PC-9 (cell line): Measurements from ENCODE around the gene UHRF2. TPM values are rescaled to one million over a fixed set of nuclear protein-coding genes. Genes with fewer than 3 reads are reported as not detected.

Experiments used
- BruUV-seq: library from RNA; stranded (reverse); fragments of 400-500 nt; replicated peaks from 2 replicates; lab custom pipeline; 2021; lab: Mats Ljungman, UMichigan
- CTCF ChIA-PET: fragments of 300-600 bp; sonication (Branson Sonifier 250); formaldehyde crosslinking; loops from one replicate; lab custom pipeline; 2022; ENCODE audit warnings: antibody characterized with exemption; lab: Charles Lee
- POLR2A ChIA-PET: fragments of 300-600 bp; sonication (Branson Sonifier 250); formaldehyde crosslinking; loops from one replicate; lab custom pipeline; 2022; ENCODE audit warnings: antibody characterized with exemption; ENCODE audit not compliant: unreplicated experiment; lab: Charles Lee
- DNase-seq, 2 experiments: peaks; one replicate each; pipeline versions ENCODE4 v3.0.0 to v3.0.0-alpha.2; 2015 to 2022; ENCODE audit warnings: mixed read lengths in 1 of 2
- H2AFZ ChIP-seq: fragments of 200-600 bp; sonication (generic); 2 replicates; pipeline ENCODE4 v1.8.1; 2017; ENCODE audit warnings: antibody characterized with exemption
- H3F3A ChIP-seq: fragments of 200-600 bp; sonication (generic); 2 replicates; pipeline ENCODE4 v1.8.1; 2017; ENCODE audit warnings: antibody characterized with exemption, mild to moderate bottlenecking, low read depth; ENCODE audit not compliant: insufficient read depth
- H3K27ac ChIP-seq: fragments of 200-600 bp; sonication (generic); 2 replicates; pipeline ENCODE4 v1.6.1; 2016; ENCODE audit warnings: mixed run types
- H3K27me3 ChIP-seq: fragments of 200-600 bp; sonication (generic); 2 replicates; pipeline ENCODE4 v1.6.1; 2016; ENCODE audit warnings: low read depth, mixed run types; ENCODE audit not compliant: insufficient read depth
- H3K36me3 ChIP-seq: fragments of 200-600 bp; sonication (generic); 2 replicates; pipeline ENCODE4 v1.6.1; 2016; ENCODE audit warnings: low read depth, mixed run types
- H3K4me1 ChIP-seq: fragments of 200-600 bp; sonication (generic); replicated peaks from 2 replicates; pipeline ENCODE4 v1.6.1; 2016; ENCODE audit warnings: mixed run types; ENCODE audit not compliant: insufficient read depth
- H3K4me2 ChIP-seq: fragments of 200-600 bp; sonication (generic); 2 replicates; pipeline ENCODE4 v1.6.1; 2017; ENCODE audit warnings: mixed run types
- H3K4me3 ChIP-seq: fragments of 200-600 bp; sonication (generic); 2 replicates; pipeline ENCODE4 v1.6.1; 2016; ENCODE audit warnings: mixed run types
- H3K79me2 ChIP-seq: fragments of 200-600 bp; sonication (generic); 2 replicates; pipeline ENCODE4 v1.6.1; 2017; ENCODE audit warnings: low read depth, mixed run types
- H3K9me2 ChIP-seq: fragments of 200-600 bp; sonication (generic); 2 replicates; pipeline ENCODE4 v1.8.1; 2017; ENCODE audit warnings: mild to moderate bottlenecking; ENCODE audit not compliant: insufficient read depth
- H3K9me3 ChIP-seq: fragments of 200-600 bp; sonication (generic); 2 replicates; pipeline ENCODE4 v1.8.1; 2016; ENCODE audit warnings: low read depth; ENCODE audit not compliant: insufficient read depth
- H4K20me1 ChIP-seq: fragments of 200-600 bp; sonication (generic); 2 replicates; pipeline ENCODE4 v1.8.1; 2017; ENCODE audit not compliant: insufficient read depth
- EZH2 ChIP-seq: fragments of 200-600 bp; sonication (generic); IDR thresholded peaks from 2 replicates; pipeline ENCODE4 v1.8.0; 2017; ENCODE audit warnings: antibody characterized with exemption, low read depth
- intact Hi-C: fragments of 100-400 bp; cut with micrococcal nuclease; formaldehyde crosslinking; loops from one replicate; pipeline ENCODE4 v1.10.0; 2022; ENCODE audit not compliant: unreplicated experiment
- total RNA-seq: library from RNA; stranded (reverse); gene quantifications from 2 replicates; pipeline ENCODE4 v1.2.3, GENCODE V29; 2021
- TF ChIP-seq, protein P1 (sequence below): fragments of 200-600 bp; sonication (generic); conservative IDR thresholded peaks from 2 replicates; pipeline ENCODE4 v1.6.1; 2017; ENCODE audit warnings: mixed run types, antibody characterized with exemption, mild to moderate bottlenecking, moderate library complexity

Gene UHRF2
- total RNA-seq, 1 experiment from 2014 or later, result 40.9 TPM

DNA sequence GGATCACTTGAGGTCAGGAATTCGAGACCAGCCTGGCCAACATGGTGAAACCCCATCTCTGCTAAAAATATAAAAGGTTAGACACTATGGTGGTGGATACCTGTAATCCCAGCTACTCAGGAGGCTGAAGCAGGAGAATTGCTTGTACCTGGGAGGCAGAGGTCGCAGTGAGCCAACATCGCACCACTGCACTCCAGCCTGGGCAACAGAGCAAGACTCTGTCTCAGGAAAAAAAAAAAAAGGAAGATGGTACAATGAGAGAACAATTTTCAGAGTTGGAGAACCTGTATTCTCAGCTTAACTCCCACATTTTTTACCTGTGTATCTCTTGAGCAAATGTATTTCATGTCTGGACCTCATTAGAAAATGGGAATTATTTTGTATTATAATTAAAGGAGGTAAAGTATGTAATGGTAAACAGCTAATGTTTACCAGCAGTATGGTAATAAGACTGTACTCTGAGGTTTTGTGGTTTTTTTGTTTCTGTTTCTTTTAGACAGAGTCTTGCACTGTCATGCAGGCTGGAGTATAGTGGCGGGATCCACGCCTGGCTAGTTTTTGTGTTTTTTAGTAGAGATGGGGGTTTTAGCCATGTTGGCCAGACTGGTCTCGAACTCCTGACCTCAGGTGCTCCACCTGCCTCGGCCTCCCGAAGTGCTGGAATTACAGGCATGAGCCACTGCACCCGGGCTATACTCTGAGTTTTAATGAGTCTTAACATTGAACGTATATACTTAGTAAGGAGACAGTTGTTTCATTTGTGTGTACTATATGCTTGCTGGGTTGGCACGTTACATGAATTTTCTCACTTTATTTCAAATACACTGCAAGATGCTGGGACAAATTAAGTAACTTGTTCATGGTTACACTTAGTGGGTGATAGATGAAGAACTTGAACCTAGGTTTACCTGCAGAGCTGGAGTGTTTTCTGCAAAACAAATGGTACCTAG lies 16.2 kb downstream of the UHRF2 start:
- Histone ChIP-seq H3F3A (no peaks in the 10 kb centered on the region), H4K20me1 (peaks cover 6% of the 10 kb centered on the region), H3K9me3 (no peaks in the 10 kb centered on the region), H3K79me2 (peaks cover 98% of the 10 kb centered on the region), H3K36me3 (no peaks in the 10 kb centered on the region), H3K27me3 (no peaks in the 10 kb centered on the region), H3K4me1 (no peaks in the 10 kb centered on the region), H3K4me2 (no peak overlapping the region), H3K9me2 (no peaks in the 10 kb centered on the region), H3K4me3 (no peak overlapping the region), H2AFZ (no peak overlapping the region), H3K27ac (no peak overlapping the region)
- TF ChIP-seq, protein P1, sequence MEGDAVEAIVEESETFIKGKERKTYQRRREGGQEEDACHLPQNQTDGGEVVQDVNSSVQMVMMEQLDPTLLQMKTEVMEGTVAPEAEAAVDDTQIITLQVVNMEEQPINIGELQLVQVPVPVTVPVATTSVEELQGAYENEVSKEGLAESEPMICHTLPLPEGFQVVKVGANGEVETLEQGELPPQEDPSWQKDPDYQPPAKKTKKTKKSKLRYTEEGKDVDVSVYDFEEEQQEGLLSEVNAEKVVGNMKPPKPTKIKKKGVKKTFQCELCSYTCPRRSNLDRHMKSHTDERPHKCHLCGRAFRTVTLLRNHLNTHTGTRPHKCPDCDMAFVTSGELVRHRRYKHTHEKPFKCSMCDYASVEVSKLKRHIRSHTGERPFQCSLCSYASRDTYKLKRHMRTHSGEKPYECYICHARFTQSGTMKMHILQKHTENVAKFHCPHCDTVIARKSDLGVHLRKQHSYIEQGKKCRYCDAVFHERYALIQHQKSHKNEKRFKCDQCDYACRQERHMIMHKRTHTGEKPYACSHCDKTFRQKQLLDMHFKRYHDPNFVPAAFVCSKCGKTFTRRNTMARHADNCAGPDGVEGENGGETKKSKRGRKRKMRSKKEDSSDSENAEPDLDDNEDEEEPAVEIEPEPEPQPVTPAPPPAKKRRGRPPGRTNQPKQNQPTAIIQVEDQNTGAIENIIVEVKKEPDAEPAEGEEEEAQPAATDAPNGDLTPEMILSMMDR, result no peak
- no peak for TF ChIP-seq EZH2
- ChIA-PET CTCF (interaction anchor here (0.6 to 0.7 kb wide), 2 partner anchors 46 to 211 kb away, joined by 3 to 9 read pairs; no protein-coding TSS in a partner anchor), POLR2A (no interaction called here)
- no TSS peak for BruUV-seq
- intact Hi-C loops, result no loop called here
- DNase-seq, result no peak

DNA sequence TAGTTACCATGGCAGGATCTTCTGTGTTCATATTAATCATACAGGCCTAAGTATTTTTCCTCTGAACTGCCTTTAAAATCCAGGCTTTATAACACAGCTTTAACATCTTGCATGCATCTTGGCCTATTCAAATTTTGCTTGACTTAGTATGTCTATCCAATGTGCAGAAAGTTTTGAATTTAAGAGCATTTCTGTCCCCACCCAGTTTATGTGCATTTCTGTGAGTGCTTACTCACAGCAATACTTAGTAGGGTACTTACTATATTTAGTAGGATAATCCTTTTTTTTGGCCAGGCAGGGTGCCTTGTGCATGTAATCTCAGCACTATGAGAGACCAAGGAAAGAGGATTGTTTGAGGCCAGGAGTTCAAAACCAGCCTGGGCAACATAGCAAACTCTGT lies 18.0 kb downstream of the UHRF2 start:
- TF ChIP-seq EZH2, result no peak
- TF ChIP-seq, protein P1, result no peak
- Histone ChIP-seq H3K4me1 (no peaks in the 10 kb centered on the region), H3K9me3 (no peaks in the 10 kb centered on the region), H3K4me2 (no peak overlapping the region), H3F3A (no peaks in the 10 kb centered on the region), H3K27me3 (no peaks in the 10 kb centered on the region), H4K20me1 (no peaks in the 10 kb centered on the region; the same call in 1 of the 2 replicates), H3K27ac (no peak overlapping the region), H2AFZ (no peak overlapping the region), H3K36me3 (no peaks in the 10 kb centered on the region), H3K79me2 (peaks cover 98% of the 10 kb centered on the region), H3K4me3 (no peak overlapping the region), H3K9me2 (no peaks in the 10 kb centered on the region)
- ChIA-PET POLR2A (no interaction called here), CTCF (no interaction called here)
- intact Hi-C loops, result no loop called here
- DNase-seq, result no peak
- BruUV-seq, result no TSS peak

DNA sequence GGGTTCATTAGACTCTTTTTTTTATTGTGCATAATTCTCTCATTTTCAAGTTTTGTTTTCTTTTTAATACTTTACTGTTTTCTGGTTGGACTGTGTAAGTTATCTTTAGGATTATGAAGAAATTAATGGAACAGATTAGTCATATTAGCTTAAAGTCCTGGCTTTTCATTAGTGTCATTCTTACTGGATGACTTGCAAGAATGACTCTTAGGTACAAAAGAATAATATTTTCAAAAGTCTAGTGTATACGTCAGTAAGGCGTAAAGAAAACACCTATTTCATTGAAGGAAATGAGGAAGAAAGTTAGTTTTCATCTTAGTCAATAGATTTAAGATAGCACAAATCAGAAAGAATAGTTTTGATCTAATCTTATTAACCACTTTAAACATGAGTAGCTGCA lies 20.4 kb downstream of the UHRF2 start:
- Histone ChIP-seq H3F3A (no peaks in the 10 kb centered on the region), H3K79me2 (peaks cover 95% of the 10 kb centered on the region), H3K4me2 (no peak overlapping the region), H3K27ac (no peak overlapping the region), H3K36me3 (no peaks in the 10 kb centered on the region), H3K9me2 (no peaks in the 10 kb centered on the region), H3K27me3 (no peaks in the 10 kb centered on the region), H4K20me1 (no peaks in the 10 kb centered on the region; the same call in 1 of the 2 replicates), H2AFZ (no peak overlapping the region), H3K4me1 (no peaks in the 10 kb centered on the region), H3K4me3 (no peak overlapping the region), H3K9me3 (no peaks in the 10 kb centered on the region)
- intact Hi-C loops, result no loop called here
- DNase-seq, result no peak
- POLR2A ChIA-PET, result no interaction called here
- no TSS peak for BruUV-seq
- TF ChIP-seq, protein P1, result no peak
- TF ChIP-seq EZH2, result no peak
- CTCF ChIA-PET, result no interaction called here
